ENCODE measurements around the gene SDC3. TPM values are rescaled to one million over a fixed set of nuclear protein-coding genes. Genes with fewer than 3 reads are reported as not detected.

The SDC3 gene
- total RNA-seq, 1 experiment from 2014 or later: 32.3 TPM

DNA sequence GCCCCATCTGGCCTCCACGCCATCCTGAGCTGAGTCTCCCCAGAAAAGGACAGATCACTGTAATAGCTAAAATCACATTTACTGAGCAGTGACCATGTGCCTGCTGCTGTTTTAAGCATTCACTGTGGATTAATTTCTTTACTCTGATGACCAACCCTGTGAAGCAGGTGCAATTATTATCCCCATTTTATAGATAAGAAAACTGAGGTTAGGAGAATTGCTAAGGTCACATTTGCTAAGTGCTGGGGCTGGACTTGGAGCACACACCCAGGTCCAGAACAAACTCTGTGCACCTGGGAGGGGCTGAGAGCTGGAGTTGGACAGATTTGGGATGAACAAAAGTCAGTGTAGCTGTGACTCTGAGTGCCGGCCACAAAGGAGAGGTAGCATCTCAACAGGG, 58.0 kb downstream of the SDC3 start:
- H3K36me3 Mint-ChIP-seq: no peaks in the 10 kb centered on the region
- no peaks in the 10 kb centered on the region for H3K27me3 Mint-ChIP-seq (ENCODE audit: low read depth)
- ATAC-seq: no peak
- H3K4me3 Mint-ChIP-seq: no peak overlapping the region
- peaks cover 50% of the 10 kb centered on the region for H3K4me1 Mint-ChIP-seq
- TF ChIP-seq ATF1 (CRISPR knock-in tag; IDR thresholded peaks at IDR 0.05): no peak
- TF ChIP-seq, protein P1, sequence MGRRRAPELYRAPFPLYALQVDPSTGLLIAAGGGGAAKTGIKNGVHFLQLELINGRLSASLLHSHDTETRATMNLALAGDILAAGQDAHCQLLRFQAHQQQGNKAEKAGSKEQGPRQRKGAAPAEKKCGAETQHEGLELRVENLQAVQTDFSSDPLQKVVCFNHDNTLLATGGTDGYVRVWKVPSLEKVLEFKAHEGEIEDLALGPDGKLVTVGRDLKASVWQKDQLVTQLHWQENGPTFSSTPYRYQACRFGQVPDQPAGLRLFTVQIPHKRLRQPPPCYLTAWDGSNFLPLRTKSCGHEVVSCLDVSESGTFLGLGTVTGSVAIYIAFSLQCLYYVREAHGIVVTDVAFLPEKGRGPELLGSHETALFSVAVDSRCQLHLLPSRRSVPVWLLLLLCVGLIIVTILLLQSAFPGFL (CRISPR knock-in tag; IDR thresholded peaks at IDR 0.05; ENCODE audit: borderline replicate concordance): no peak
- no peak for TF ChIP-seq ZNF121 (CRISPR knock-in tag; IDR thresholded peaks at IDR 0.05)
- TF ChIP-seq, protein P2, sequence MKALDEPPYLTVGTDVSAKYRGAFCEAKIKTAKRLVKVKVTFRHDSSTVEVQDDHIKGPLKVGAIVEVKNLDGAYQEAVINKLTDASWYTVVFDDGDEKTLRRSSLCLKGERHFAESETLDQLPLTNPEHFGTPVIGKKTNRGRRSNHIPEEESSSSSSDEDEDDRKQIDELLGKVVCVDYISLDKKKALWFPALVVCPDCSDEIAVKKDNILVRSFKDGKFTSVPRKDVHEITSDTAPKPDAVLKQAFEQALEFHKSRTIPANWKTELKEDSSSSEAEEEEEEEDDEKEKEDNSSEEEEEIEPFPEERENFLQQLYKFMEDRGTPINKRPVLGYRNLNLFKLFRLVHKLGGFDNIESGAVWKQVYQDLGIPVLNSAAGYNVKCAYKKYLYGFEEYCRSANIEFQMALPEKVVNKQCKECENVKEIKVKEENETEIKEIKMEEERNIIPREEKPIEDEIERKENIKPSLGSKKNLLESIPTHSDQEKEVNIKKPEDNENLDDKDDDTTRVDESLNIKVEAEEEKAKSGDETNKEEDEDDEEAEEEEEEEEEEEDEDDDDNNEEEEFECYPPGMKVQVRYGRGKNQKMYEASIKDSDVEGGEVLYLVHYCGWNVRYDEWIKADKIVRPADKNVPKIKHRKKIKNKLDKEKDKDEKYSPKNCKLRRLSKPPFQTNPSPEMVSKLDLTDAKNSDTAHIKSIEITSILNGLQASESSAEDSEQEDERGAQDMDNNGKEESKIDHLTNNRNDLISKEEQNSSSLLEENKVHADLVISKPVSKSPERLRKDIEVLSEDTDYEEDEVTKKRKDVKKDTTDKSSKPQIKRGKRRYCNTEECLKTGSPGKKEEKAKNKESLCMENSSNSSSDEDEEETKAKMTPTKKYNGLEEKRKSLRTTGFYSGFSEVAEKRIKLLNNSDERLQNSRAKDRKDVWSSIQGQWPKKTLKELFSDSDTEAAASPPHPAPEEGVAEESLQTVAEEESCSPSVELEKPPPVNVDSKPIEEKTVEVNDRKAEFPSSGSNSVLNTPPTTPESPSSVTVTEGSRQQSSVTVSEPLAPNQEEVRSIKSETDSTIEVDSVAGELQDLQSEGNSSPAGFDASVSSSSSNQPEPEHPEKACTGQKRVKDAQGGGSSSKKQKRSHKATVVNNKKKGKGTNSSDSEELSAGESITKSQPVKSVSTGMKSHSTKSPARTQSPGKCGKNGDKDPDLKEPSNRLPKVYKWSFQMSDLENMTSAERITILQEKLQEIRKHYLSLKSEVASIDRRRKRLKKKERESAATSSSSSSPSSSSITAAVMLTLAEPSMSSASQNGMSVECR (CRISPR knock-in tag; IDR thresholded peaks at IDR 0.05; ENCODE audit: borderline replicate concordance): no peak
- no peak for TF ChIP-seq KAT7 (CRISPR knock-in tag; IDR thresholded peaks at IDR 0.05; ENCODE audit: borderline replicate concordance)
- TF ChIP-seq NFATC4 (CRISPR knock-in tag; IDR thresholded peaks at IDR 0.05): no peak
- TF ChIP-seq, protein P3, sequence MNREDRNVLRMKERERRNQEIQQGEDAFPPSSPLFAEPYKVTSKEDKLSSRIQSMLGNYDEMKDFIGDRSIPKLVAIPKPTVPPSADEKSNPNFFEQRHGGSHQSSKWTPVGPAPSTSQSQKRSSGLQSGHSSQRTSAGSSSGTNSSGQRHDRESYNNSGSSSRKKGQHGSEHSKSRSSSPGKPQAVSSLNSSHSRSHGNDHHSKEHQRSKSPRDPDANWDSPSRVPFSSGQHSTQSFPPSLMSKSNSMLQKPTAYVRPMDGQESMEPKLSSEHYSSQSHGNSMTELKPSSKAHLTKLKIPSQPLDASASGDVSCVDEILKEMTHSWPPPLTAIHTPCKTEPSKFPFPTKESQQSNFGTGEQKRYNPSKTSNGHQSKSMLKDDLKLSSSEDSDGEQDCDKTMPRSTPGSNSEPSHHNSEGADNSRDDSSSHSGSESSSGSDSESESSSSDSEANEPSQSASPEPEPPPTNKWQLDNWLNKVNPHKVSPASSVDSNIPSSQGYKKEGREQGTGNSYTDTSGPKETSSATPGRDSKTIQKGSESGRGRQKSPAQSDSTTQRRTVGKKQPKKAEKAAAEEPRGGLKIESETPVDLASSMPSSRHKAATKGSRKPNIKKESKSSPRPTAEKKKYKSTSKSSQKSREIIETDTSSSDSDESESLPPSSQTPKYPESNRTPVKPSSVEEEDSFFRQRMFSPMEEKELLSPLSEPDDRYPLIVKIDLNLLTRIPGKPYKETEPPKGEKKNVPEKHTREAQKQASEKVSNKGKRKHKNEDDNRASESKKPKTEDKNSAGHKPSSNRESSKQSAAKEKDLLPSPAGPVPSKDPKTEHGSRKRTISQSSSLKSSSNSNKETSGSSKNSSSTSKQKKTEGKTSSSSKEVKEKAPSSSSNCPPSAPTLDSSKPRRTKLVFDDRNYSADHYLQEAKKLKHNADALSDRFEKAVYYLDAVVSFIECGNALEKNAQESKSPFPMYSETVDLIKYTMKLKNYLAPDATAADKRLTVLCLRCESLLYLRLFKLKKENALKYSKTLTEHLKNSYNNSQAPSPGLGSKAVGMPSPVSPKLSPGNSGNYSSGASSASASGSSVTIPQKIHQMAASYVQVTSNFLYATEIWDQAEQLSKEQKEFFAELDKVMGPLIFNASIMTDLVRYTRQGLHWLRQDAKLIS (CRISPR knock-in tag; IDR thresholded peaks at IDR 0.05; ENCODE audit: borderline replicate concordance): no peak
- TF ChIP-seq, protein P4, sequence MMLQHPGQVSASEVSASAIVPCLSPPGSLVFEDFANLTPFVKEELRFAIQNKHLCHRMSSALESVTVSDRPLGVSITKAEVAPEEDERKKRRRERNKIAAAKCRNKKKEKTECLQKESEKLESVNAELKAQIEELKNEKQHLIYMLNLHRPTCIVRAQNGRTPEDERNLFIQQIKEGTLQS (CRISPR knock-in tag; conservative IDR thresholded peaks at IDR 0.05): no peak
- TF ChIP-seq, protein P5, sequence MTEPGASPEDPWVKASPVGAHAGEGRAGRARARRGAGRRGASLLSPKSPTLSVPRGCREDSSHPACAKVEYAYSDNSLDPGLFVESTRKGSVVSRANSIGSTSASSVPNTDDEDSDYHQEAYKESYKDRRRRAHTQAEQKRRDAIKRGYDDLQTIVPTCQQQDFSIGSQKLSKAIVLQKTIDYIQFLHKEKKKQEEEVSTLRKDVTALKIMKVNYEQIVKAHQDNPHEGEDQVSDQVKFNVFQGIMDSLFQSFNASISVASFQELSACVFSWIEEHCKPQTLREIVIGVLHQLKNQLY (CRISPR knock-in tag; IDR thresholded peaks at IDR 0.05): no peak
- TF ChIP-seq, protein P6, sequence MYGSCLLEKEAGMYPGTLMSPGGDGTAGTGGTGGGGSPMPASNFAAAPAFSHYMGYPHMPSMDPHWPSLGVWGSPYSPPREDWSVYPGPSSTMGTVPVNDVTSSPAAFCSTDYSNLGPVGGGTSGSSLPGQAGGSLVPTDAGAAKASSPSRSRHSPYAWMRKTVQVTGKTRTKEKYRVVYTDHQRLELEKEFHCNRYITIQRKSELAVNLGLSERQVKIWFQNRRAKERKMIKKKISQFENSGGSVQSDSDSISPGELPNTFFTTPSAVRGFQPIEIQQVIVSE (CRISPR knock-in tag; IDR thresholded peaks at IDR 0.05; ENCODE audit: borderline replicate concordance): no peak
- no peak for TF ChIP-seq ZBTB21 (CRISPR knock-in tag; IDR thresholded peaks at IDR 0.05; ENCODE audit: borderline replicate concordance)
- no peak for TF ChIP-seq ZNF232 (CRISPR knock-in tag; IDR thresholded peaks at IDR 0.05)
- no peak for TF ChIP-seq GRHL2 (CRISPR knock-in tag; IDR thresholded peaks at IDR 0.05; ENCODE audit: insufficient replicate concordance, severe bottlenecking)
- no peak for TF ChIP-seq MXD4 (CRISPR knock-in tag; IDR thresholded peaks at IDR 0.05; ENCODE audit: borderline replicate concordance)
- TF ChIP-seq NR3C1 (CRISPR knock-in tag; conservative IDR thresholded peaks at IDR 0.05; ENCODE audit: low read depth): no peak
- TF ChIP-seq, protein P7, sequence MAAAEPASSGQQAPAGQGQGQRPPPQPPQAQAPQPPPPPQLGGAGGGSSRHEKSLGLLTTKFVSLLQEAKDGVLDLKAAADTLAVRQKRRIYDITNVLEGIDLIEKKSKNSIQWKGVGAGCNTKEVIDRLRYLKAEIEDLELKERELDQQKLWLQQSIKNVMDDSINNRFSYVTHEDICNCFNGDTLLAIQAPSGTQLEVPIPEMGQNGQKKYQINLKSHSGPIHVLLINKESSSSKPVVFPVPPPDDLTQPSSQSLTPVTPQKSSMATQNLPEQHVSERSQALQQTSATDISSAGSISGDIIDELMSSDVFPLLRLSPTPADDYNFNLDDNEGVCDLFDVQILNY (CRISPR knock-in tag; IDR thresholded peaks at IDR 0.05): no peak
- ChIA-PET CTCF (no interaction called here), POLR2A (no interaction called here)
- no peaks in the 10 kb centered on the region for H3K9me3 Mint-ChIP-seq
- DNase-seq (ENCODE audit: low spot score): no peak
- H3K27ac Mint-ChIP-seq: no peak overlapping the region

All from WTC11 (cell line).